Keratinocyte (primary cell): ENCODE results near the gene ACOT9. TPM values are rescaled to one million over a fixed set of nuclear protein-coding genes. Genes with fewer than 3 reads are reported as not detected.

Source experiments
- DNase-seq: peaks from one replicate; pipeline ENCODE4 v3.0.0-alpha.2; 2011; ENCODE audit warnings: low read depth, missing footprints, low spot score
- FAIRE-seq: peaks from 2 replicates; lab custom pipeline; 2011; peaks lifted over from hg19 to GRCh38; lab: Jason Lieb, UNC
- H2AFZ ChIP-seq: 2 replicates; pipeline ENCODE4 v1.6.0; 2012; ENCODE audit warnings: low read length, control low read depth, inconsistent platforms; ENCODE audit not compliant: control insufficient read depth
- H3K27ac ChIP-seq: 2 replicates; pipeline ENCODE4 v1.5.1; 2011; ENCODE audit warnings: low read length; ENCODE audit not compliant: control insufficient read depth, insufficient read depth
- H3K27me3 ChIP-seq: 3 replicates; pipeline ENCODE4 v1.6.0; 2011; ENCODE audit warnings: low read length; ENCODE audit not compliant: control insufficient read depth, insufficient read depth; ENCODE audit errors: extremely low read depth
- H3K36me3 ChIP-seq, 2 experiments: 2 replicates in 1 of 2; 3 replicates in 1 of 2; pipeline ENCODE4 v1.5.1; 2011; ENCODE audit warnings: low read length in 2 of 2, mild to moderate bottlenecking in 1 of 2; ENCODE audit not compliant: control insufficient read depth in 2 of 2, insufficient read depth in 2 of 2; ENCODE audit errors: extremely low read depth in 1 of 2
- H3K4me1 ChIP-seq: 3 replicates; pipeline ENCODE4 v1.5.1; 2011; ENCODE audit warnings: low read length; ENCODE audit not compliant: control insufficient read depth, insufficient read depth; ENCODE audit errors: extremely low read depth
- H3K4me2 ChIP-seq: 3 replicates; pipeline ENCODE4 v1.6.0; 2011; ENCODE audit warnings: low read depth, low read length; ENCODE audit not compliant: control insufficient read depth, insufficient read depth; ENCODE audit errors: extremely low read depth
- H3K4me3 ChIP-seq, 3 experiments: fragments of 200-600 bp in 1 of 3; sonication (generic) in 1 of 3; 2 replicates in 2 of 3; 3 replicates in 1 of 3; pipeline ENCODE4 v1.5.1; 2011 to 2016; ENCODE audit warnings: low read length in 3 of 3, mild to moderate bottlenecking in 3 of 3, control low read depth in 2 of 3, inconsistent platforms in 1 of 3, low read depth in 1 of 3, mixed read lengths in 1 of 3, mixed run types in 1 of 3, moderate library complexity in 1 of 3; ENCODE audit not compliant: control insufficient read depth in 2 of 3, insufficient read depth in 2 of 3; ENCODE audit errors: extremely low read depth in 1 of 3
- H3K79me2 ChIP-seq: 2 replicates; pipeline ENCODE4 v1.6.0; 2012; ENCODE audit warnings: low read length; ENCODE audit not compliant: control insufficient read depth, insufficient read depth
- H3K9ac ChIP-seq: 3 replicates; pipeline ENCODE4 v1.6.0; 2011; ENCODE audit warnings: low read length; ENCODE audit not compliant: control insufficient read depth, insufficient read depth; ENCODE audit errors: extremely low read depth
- H3K9me1 ChIP-seq: 3 replicates; pipeline ENCODE4 v1.6.0; 2011; ENCODE audit warnings: low read length; ENCODE audit not compliant: control insufficient read depth, insufficient read depth; ENCODE audit errors: extremely low read depth
- H3K9me3 ChIP-seq: 2 replicates; pipeline ENCODE4 v1.5.1; 2012; ENCODE audit warnings: low read depth, low read length; ENCODE audit not compliant: control insufficient read depth
- H4K20me1 ChIP-seq: 3 replicates; pipeline ENCODE4 v1.6.0; 2011; ENCODE audit warnings: low read length; ENCODE audit not compliant: control insufficient read depth, insufficient read depth; ENCODE audit errors: extremely low read depth
- CTCF ChIP-seq, 3 experiments: IDR thresholded peaks in 1 of 3; conservative IDR thresholded peaks in 1 of 3; optimal IDR thresholded peaks in 1 of 3; 2 replicates in 2 of 3; 3 replicates in 1 of 3; pipeline versions ENCODE3 to v1.5.1; 2011; ENCODE audit warnings: low read length in 3 of 3, mild to moderate bottlenecking in 3 of 3, moderate library complexity in 2 of 3, control low read depth in 1 of 3, inconsistent platforms in 1 of 3; ENCODE audit not compliant: insufficient read depth in 2 of 3; ENCODE audit errors: extremely low read depth in 1 of 3
- EZH2 ChIP-seq: IDR thresholded peaks from one replicate; pipeline ENCODE4 v1.6.1; 2012; ENCODE audit warnings: inconsistent platforms, mild to moderate bottlenecking, low read length, moderate library complexity
- dilution Hi-C: fragments of 300-500 bp; cut with MboI; formaldehyde crosslinking; loops from one replicate; pipeline ENCODE4 v1.7.0; 2020; ENCODE audit warnings: low sequenced_read_pairs; ENCODE audit not compliant: extremely low pct_ligation_motif_present
- polyA minus RNA-seq, 3 experiments: library from RNA; depleted of rRNA, polyadenylated mRNA; stranded (reverse); fragments of >200 nt; gene quantifications; 1 replicate in 1 of 3; 2 replicates in 1 of 3; 3 replicates in 1 of 3; pipeline ENCODE4 v1.2.3, GENCODE V29; 2011
- polyA plus RNA-seq, 5 experiments: library from polyadenylated mRNA; depleted of rRNA in 3 of 5; stranded (reverse) in 3 of 5; stranded (forward) in 1 of 5; unstranded in 1 of 5; fragments of >200 nt; gene quantifications; 1 replicate in 1 of 5; 2 replicates in 3 of 5; 3 replicates in 1 of 5; pipeline versions ENCODE4 v1.2.1 to v1.2.3, GENCODE V29; 2011 to 2012; ENCODE audit warnings: missing spikeins in 2 of 5, low read depth in 1 of 5, low replicate concordance in 1 of 5

ACOT9 gene
- 62.4 to 91.9 TPM (median 79.8 TPM) in 3 replicates for polyA plus RNA-seq
- polyA plus RNA-seq (2011; ENCODE audit: low read depth) = 28.6 TPM
- polyA plus RNA-seq (2011; cell fraction: cytosol; rRNA removed) = 41.7 and 84.0 TPM in 2 replicates
- 132 and 150 TPM in 2 replicates for polyA plus RNA-seq (2011; cell fraction: nucleus; rRNA removed)
- polyA plus RNA-seq (2012; ENCODE audit: low replicate concordance) = 49.6 and 74.1 TPM in 2 replicates
- polyA minus RNA-seq = 13.9 to 72.1 TPM (median 32.7 TPM) in 3 replicates
- 40.5 TPM for polyA minus RNA-seq (2011; cell fraction: cytosol; rRNA and poly(A)+ RNA removed)
- polyA minus RNA-seq (2011; cell fraction: nucleus; rRNA and poly(A)+ RNA removed) = 32.8 and 45.5 TPM in 2 replicates

- H3K4me2 ChIP-seq = peak within 1 kb of the TSS; percentile 15
- TF ChIP-seq EZH2 = no peak
- no peak for TF ChIP-seq CTCF (optimal IDR thresholded peaks at IDR 0.05 in 1 of 3, IDR thresholded peaks at IDR 0.05 in 1 of 3, conservative IDR thresholded peaks at IDR 0.05 in 1 of 3; ENCODE audit: extremely low read depth in 1 of 3, insufficient read depth in 2 of 3, low read length in 3 of 3)
- no peak within 1 kb of the TSS for H2AFZ ChIP-seq
- H3K4me1 ChIP-seq = peaks cover 3% of the 10 kb centered on the region
- FAIRE-seq = peak; percentile 57
- dilution Hi-C loops = no loop called here
- peak; percentile 60 for DNase-seq
- peak within 1 kb of the TSS; percentile 61 to 75 (median 73) for H3K4me3 ChIP-seq
- no peaks in the 10 kb centered on the region for H3K36me3 ChIP-seq
- H3K9ac ChIP-seq = peak within 1 kb of the TSS; percentile 94
- H3K27ac ChIP-seq = peak within 1 kb of the TSS; percentile 96
- H4K20me1 ChIP-seq = no peaks in the 10 kb centered on the region
- H3K27me3 ChIP-seq = no peaks in the 10 kb centered on the region
- H3K9me3 ChIP-seq = no peaks in the 10 kb centered on the region
- no peaks in the 10 kb centered on the region for H3K9me1 ChIP-seq
- H3K79me2 ChIP-seq = peaks cover 41% of the 10 kb centered on the region
Observed at GRCh38 chrX:23742697-23743622, at the start of gene ACOT9. Gene ACOT9 (minus strand): TSS chrX:23743276. CDS start chrX:23743144, 132 bp downstream.

- Histone ChIP-seq H3K27ac (no peak overlapping the region), H3K9me3 (no peaks in the 10 kb centered on the region), H3K36me3 (peaks cover 2 to 8% of the 10 kb centered on the region in 2 experiments), H4K20me1 (no peaks in the 10 kb centered on the region), H3K4me2 (no peak overlapping the region), H3K4me3 (no peak overlapping the region), H3K79me2 (no peaks in the 10 kb centered on the region), H3K27me3 (no peaks in the 10 kb centered on the region), H3K9me1 (no peaks in the 10 kb centered on the region), H3K9ac (no peak overlapping the region), H2AFZ (no peak overlapping the region), H3K4me1 (peaks cover 6% of the 10 kb centered on the region)
- DNase-seq (no peak), FAIRE-seq (no peak)
- TF ChIP-seq EZH2 = no peak
- TF ChIP-seq CTCF (optimal IDR thresholded peaks at IDR 0.05 in 1 of 3, IDR thresholded peaks at IDR 0.05 in 1 of 3, conservative IDR thresholded peaks at IDR 0.05 in 1 of 3; ENCODE audit: extremely low read depth in 1 of 3, insufficient read depth in 2 of 3, low read length in 3 of 3) = no peak
- dilution Hi-C loops = no loop called here
Observed at GRCh38 chrX:23790155-23790497, 47.0 kb upstream of the ACOT9 start.
